NCI-H2196 treated with DMSO at 0.1 percent for 48 hours (cell line): Measurements from ENCODE around the gene OR6B3.

Experiments used
- DNase-seq: peaks from one replicate; lab custom pipeline; 2025; ENCODE audit not compliant: unreplicated experiment; lab: John Stamatoyannopoulos, UW

The OR6B3 gene

GRCh38 chr2:240053173-240054155 lies at the start of gene OR6B3:
Gene OR6B3, minus strand, starts transcription at chr2:240053521.
- DNase-seq, result no peak

- no peak for DNase-seq
Measured at GRCh38 chr2:240098349-240098748, 45.0 kb upstream of the OR6B3 start.

GRCh38 chr2:240095556-240096523 lies 42.5 kb upstream of the OR6B3 start:
- DNase-seq, result no peak

GRCh38 chr2:240089306-240089705 lies 36.0 kb upstream of the OR6B3 start:
- DNase-seq, result no peak

GRCh38 chr2:240086563-240086962 lies 33.2 kb upstream of the OR6B3 start:
- DNase-seq, result no peak

GRCh38 chr2:240078631-240079030 lies 25.3 kb upstream of the OR6B3 start:
- DNase-seq, result no peak

- DNase-seq, result no peak
Measured at GRCh38 chr2:240077442-240077841, 24.1 kb upstream of the OR6B3 start.

- no peak for DNase-seq
Measured at GRCh38 chr2:240074545-240074944, 21.2 kb upstream of the OR6B3 start.

- DNase-seq, result no peak
Measured at GRCh38 chr2:240070907-240071306, 17.6 kb upstream of the OR6B3 start.

- no peak for DNase-seq
Measured at GRCh38 chr2:240069829-240070228, 16.5 kb upstream of the OR6B3 start.

- no peak for DNase-seq
Measured at GRCh38 chr2:240068193-240068592, 14.9 kb upstream of the OR6B3 start.

- DNase-seq, result no peak
Measured at GRCh38 chr2:240066489-240066888, 13.2 kb upstream of the OR6B3 start.

- DNase-seq, result no peak
Measured at GRCh38 chr2:240064898-240065297, 11.6 kb upstream of the OR6B3 start.

GRCh38 chr2:240060977-240061591 lies 7.8 kb upstream of the OR6B3 start:
- DNase-seq, result peak; percentile 21

- DNase-seq, result no peak
Measured at GRCh38 chr2:240056678-240057077, 3.4 kb upstream of the OR6B3 start.

- no peak for DNase-seq
Measured at GRCh38 chr2:240055177-240055917, 2.0 kb upstream of the OR6B3 start.

- DNase-seq, result no peak
Measured at GRCh38 chr2:240052524-240052923, 797 bp downstream of the OR6B3 start.

- no peak for DNase-seq
Measured at GRCh38 chr2:240051697-240052096, 1.6 kb downstream of the OR6B3 start.

- DNase-seq, result no peak
Measured at GRCh38 chr2:240050278-240050677, 3.0 kb downstream of the OR6B3 start.

- no peak for DNase-seq
Measured at GRCh38 chr2:240048237-240048636, 5.1 kb downstream of the OR6B3 start.
